ENCODE data around the gene R3HDM2.
A peak's percentile ranks its signal among the peaks of the same experiment; 100 is the strongest.

Gene R3HDM2

GRCh38 chr12:57268264-57268663, 162.6 kb downstream of the R3HDM2 start:
- DNase-seq (ENCODE audit: low read depth in 3 of 3), result no peak

DNA sequence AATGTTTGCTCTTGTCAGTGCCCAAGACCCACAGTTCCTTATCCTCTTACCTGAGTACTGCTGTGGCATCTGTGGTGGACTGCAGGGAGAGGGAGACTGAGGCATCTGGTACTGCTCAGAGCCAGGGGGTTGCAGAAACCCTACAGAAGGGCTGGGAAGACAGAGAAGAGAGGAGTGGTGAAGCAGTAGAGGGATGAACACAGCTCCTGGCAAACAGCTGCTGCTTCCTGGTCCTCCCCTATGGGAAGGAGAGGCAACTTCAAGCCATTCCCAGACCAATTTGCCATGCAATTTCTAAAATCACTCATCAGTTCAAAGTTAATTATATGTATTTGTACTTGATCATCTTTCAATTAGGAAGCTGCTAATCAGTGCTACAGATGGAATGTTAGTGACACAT, 164.2 kb downstream of the R3HDM2 start:
- DNase-seq (ENCODE audit: low read depth in 3 of 3), result no peak

- DNase-seq (ENCODE audit: low read depth in 3 of 3), result no peak
Measured at GRCh38 chr12:57263096-57263495, 167.7 kb downstream of the R3HDM2 start.

DNA sequence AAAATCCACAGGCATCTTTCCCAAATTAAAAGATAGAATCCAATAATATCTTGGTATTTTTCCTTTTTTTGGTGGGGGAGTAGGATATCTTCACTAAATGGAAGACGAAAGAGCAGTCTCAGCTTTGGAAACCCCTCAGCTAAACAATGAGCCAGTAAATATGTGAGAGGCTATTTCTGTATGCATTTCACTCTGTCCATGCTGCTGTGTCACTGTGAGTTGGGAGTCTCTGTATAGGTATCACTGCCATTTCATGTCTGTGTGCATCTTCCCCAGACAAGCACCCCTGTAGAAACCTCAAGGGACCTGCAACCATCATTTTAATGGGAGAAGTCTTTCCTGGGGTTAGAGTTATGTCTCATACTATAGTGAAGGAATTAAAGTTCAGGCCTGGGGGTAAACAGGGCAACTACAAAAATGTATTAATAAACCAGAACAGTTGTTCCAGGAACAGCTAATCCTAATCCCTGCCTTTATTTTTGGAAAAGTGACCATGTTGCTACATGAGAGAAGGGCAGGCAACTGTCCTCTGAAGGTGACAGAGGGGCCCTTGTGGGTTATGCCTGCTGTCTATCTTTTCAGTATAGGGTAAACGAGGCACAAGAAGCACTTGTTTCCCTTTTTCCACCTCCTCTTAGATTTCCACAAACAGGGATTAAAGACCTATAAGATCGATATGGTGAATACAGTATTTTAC, 168.6 kb downstream of the R3HDM2 start:
- DNase-seq (ENCODE audit: low read depth in 3 of 3), result no peak

- no peak for DNase-seq (ENCODE audit: low read depth in 3 of 3)
Measured at GRCh38 chr12:57261428-57261865, 169.4 kb downstream of the R3HDM2 start.

DNA sequence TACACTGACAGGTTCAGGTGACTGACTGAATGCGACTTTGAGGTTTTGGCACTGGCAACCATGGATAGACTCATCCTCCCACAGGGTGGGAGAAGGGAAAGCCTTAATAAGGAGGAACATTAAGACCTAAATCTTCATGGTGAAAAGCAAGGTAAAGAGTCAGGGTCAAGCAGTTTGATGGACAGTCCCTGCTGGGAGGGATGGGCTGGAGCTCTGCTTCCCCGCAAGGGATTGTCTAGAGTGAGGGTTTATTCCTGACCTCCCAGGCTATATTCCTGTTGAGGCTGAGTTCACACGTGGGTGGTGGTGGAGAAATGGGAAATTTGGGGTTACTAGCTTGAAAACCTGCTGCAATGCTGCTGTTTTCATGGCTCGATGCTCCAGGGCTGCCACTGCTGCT, 170.5 kb downstream of the R3HDM2 start:
- no peak for DNase-seq (ENCODE audit: low read depth in 3 of 3)

DNA sequence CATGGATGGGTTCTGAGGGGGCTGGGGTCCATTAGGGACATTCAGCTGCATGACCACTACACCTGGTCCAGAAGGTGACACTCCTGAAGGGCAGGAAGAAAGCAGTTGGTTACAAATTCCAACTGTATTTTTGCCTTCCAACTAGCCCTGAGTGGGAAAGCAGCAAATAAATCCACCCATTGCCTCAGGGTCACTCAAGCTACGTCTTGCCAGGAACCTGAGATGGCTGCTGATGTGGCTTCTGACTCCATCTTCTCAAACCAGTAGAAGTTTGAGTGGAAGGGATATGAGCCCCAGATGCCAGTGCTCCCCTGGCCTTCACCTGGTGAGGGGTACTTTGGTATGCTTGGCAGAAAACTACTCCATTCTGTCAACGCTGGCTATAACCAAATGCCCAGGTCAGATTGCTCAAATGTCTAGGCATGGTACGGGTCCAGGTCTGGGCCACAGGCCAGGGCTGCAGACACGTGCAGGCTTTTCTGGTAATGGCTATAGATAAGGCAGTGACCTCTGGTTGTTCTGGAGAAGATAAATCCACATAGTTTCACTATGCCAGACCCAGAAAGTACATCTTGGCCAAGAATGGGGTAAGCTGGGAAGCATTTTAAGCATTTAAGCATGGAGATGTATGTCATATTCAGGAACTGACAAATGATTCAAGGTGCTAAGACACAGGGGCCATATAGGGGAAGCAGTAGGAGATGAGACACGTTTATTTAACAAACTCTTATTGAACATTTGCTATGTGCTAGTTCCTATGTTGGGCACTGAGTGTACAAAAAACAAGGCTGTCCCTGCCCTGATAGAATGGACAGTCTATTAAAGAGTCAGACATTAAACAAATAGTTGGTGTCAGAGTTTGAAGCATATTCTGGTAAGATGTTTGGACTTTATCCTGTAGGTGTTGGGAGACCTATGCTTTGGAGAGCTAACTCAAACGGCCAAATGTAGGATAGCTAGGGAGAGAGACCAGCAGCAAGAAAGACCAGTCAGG, 171.6 kb downstream of the R3HDM2 start:
- DNase-seq (ENCODE audit: low read depth in 3 of 3), result no peak

DNA sequence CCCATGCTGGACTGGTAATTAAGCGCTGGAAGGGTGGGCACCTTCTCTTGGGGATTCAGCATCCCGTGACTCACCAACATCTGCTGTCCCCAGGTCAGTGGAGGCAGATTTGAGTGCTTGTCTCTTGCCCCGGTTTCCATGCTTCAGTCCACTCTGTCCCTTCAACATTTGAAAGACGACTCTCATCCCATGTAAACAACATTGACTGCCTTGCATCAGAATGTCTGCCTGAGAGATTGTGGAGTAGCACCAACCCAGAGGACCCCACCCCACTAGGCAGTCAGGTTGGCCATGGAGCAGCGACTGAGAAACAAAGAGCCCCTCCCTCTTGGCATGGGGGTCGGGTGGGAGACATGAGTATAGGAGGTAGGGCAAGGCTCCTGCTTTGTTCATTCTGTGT, 174.9 kb downstream of the R3HDM2 start:
- DNase-seq (ENCODE audit: low read depth in 3 of 3), result no peak

DNA sequence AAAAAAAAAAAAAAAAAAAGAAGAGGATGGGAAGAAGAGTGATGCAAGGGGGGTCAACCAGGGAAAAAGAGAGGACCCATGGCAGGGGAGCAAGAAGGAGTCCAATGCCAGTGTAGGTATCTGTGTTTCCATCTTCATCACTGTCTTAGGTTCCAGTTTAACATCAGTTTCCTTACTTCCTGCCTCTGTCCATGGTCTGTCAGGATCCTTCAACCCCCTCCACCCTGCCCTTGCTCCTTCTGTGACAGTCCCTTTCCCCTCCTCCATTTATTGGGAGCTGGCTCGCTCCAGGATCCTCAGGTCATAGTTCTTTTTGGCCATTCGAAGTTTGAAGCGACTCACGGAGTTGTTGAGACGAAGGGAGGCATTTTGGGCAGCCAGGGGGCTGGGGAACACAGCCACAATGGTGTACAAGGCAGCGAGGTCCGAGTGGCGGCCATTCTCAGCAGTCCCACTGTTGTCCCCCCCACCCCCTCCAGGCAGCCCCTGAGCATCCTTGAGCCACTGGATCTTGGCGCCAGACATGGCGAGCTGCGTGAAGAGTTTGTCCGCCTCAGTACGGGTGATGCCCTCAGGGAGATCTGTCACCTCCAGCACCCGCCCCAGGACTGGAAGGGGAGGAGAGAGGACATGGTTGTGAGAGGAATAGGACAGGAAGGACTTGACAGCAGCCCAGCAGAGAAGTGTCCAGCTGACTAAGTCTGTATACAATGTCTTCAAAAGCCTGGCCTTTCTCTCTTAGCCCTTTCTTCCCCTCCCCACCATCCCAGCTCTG, 176.2 kb downstream of the R3HDM2 start:
- DNase-seq (ENCODE audit: low read depth in 3 of 3), result no peak

- no peak for DNase-seq (ENCODE audit: low read depth in 3 of 3)
Measured at GRCh38 chr12:57250956-57251355, 179.9 kb downstream of the R3HDM2 start, which contains the start of gene STAC3. STAC3 (minus strand) TSS chr12:57251187; CDS start chr12:57249636, 1,551 bp downstream.

- DNase-seq (ENCODE audit: low read depth in 3 of 3), result no peak
Measured at GRCh38 chr12:57250541-57250940, 180.3 kb downstream of the R3HDM2 start.

DNA sequence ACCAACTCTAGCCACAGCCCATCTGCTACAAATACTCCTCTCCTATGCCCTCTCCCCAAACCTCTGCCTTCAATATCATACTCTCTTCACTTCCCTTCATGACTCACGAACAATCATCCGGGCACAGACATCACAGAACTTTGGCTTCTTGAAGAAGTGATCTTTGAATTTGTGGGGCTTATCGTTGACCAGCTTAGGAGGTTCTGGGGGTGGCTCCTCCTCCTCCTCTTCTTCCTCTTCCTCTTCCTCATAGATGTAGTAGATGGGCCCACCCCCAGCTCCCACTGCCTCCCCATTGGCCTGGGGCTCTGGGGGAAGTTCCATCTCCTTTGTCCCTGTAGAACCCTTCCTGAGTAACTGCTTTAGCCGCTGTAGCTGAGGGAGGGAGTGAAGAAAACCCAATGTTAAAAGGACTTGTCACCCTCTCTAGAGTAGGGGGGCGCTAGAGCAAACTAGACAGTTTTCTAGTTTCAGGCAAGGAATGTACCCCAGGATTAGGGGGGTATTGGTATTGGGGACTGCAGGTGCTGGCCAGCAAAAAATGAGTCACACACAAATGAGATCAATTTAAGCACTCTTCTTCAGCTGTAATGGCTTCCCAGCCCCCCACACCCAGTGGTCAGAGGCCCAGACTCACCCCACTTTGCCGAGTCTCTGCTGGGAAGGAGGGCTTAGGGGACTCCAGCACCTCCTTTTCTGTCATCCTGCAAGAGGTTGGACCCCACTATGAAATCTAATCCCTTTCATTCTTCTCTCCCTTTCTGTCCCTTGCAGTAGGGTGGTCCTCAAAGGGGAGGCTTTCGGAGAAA, 181.7 kb downstream of the R3HDM2 start:
- DNase-seq (ENCODE audit: low read depth in 3 of 3), result no peak

DNA sequence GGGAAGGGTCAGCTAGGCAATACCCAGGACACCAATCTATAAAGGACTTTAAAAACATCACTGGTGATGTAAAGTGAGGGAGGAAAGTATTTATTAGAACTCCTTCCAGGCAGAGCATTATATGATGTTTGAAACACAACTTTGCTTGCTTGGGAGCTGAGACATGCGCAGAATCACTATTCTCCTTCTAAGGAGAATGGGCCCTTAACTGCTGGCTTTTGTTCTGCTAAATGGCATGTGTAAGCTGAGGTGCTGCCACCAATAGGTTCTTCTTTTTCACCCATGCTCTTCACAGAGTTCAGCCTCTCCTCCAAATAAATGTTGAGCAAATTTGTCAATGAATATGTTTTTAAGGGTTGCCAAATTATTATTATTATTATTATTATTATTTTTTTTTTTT, 183.8 kb downstream of the R3HDM2 start:
- no peak for DNase-seq (ENCODE audit: low read depth in 3 of 3)

GRCh38 chr12:57244312-57244696, 186.5 kb downstream of the R3HDM2 start:
- DNase-seq (ENCODE audit: low read depth in 3 of 3), result no peak

GRCh38 chr12:57243521-57244311, 187.1 kb downstream of the R3HDM2 start:
- peak; percentile 65 to 79 (median 67) for DNase-seq (ENCODE audit: low read depth in 3 of 3)

DNA sequence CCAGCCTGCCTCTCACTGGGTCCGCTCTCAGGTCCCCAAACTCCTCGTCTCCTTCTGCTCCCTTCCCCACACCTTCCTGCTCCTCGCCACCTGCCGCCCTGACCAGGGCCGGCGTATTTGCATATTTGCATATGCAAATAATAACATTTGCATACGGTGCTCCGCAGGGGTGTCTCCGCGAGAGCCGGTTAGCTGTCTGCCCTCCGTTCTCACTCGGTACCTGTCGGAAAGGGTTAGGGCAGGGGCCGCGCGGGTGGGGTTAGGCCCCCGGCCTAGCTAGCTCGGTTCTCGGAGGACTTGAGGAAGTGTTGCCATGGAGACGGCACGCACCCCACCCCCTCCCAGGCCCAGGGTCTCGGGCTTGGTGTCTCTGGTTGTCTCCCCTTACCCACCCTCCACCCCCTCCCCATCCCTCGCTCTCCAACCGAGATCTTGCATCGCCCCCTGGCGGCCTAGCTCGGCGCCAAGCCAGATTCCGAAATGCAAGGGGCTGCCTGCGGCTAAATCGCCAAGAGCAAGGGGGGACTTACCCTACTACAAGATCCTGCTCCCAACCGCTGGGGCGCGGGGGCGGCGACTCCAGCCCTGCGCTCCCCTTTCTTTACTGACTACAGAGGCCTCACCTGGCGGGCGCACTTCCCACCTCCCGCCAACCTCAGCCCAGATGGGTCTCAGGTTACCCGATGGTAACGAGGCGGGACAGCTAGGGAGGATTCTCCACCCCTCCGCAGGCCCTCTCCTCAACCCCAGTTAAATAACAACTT, 188.0 kb downstream of the R3HDM2 start:
- peak in 2 of 3 experiments; percentile 43 to 56 for DNase-seq (ENCODE audit: low read depth in 3 of 3)

DNA sequence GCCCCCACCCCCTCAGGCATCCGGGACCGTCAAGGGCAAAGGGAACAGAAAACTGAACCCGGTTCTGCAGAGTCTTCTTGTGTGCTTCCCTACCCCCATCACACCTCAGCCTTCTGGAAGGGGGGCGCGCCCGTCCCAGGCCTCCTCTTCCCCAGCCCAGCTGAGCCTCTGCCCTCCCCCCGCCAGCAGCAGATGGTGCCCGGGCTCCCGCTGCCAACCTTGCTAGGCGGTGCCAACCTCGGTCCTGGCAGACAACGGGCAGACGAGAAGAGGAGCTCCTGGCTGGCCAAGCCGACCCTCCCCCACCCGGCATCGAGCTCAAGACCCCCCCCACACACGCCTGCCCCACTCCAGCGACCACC, 188.5 kb downstream of the R3HDM2 start:
- no peak for DNase-seq (ENCODE audit: low read depth in 3 of 3)

GRCh38 chr12:57241402-57242310, 189.2 kb downstream of the R3HDM2 start:
- no peak for DNase-seq (ENCODE audit: low read depth in 3 of 3)

All from stimulated activated CD4-positive, alpha-beta T cell treated with anti-CD3 and anti-CD28 coated beads, TNF-alpha, amount 100 ng/mL, for 4 hours (primary cell).